PC-3 (cell line): ENCODE results near the gene ANKRD11. TPM values are rescaled to one million over a fixed set of nuclear protein-coding genes. Genes with fewer than 3 reads are reported as not detected.

Experiments
- ATAC-seq: fragments of 200-7000 bp; cut with Tn5 transposase; 2 replicates; pipeline ENCODE4 v1.9.1; 2020; ENCODE audit warnings: mild to moderate bottlenecking, moderate library complexity
- BruUV-seq: library from RNA; stranded (reverse); fragments of 400-500 nt; replicated peaks from 2 replicates; lab custom pipeline; 2021; lab: Mats Ljungman, UMichigan
- CTCF ChIA-PET: fragments of 300-600 bp; sonication (Branson Sonifier 250); formaldehyde crosslinking; loops from one replicate; lab custom pipeline; 2022; ENCODE audit warnings: antibody characterized with exemption; lab: Charles Lee
- POLR2A ChIA-PET: fragments of 300-600 bp; sonication (Branson Sonifier 250); formaldehyde crosslinking; loops from one replicate; lab custom pipeline; 2022; ENCODE audit warnings: antibody characterized with exemption; ENCODE audit not compliant: unreplicated experiment; lab: Charles Lee
- DNase-seq: peaks from one replicate; pipeline ENCODE4 v3.0.0-alpha.2; 2015
- H2AFZ ChIP-seq: fragments of 300-600 bp; sonication (generic); 2 replicates; pipeline ENCODE4 v1.6.0; 2016; ENCODE audit warnings: antibody characterized with exemption, low read length
- H3F3A ChIP-seq: fragments of 300-600 bp; sonication (generic); one replicate; pipeline ENCODE4 v1.6.0; 2017; ENCODE audit warnings: antibody characterized with exemption, low read length, control low read depth, mild to moderate bottlenecking; ENCODE audit not compliant: unreplicated experiment
- H3K27ac ChIP-seq: fragments of 300-600 bp; sonication (generic); 2 replicates; pipeline ENCODE4 v1.5.1; 2016; ENCODE audit warnings: mild to moderate bottlenecking, low read length
- H3K27me3 ChIP-seq: fragments of 300-600 bp; sonication (generic); 2 replicates; pipeline ENCODE4 v1.6.1; 2016; ENCODE audit warnings: low read length, mixed read lengths
- H3K36me3 ChIP-seq: fragments of 300-600 bp; sonication (generic); 2 replicates; pipeline ENCODE4 v1.6.1; 2016; ENCODE audit warnings: low read depth, mixed run types, low read length, mixed read lengths
- H3K4me1 ChIP-seq: fragments of 300-600 bp; sonication (generic); 2 replicates; pipeline ENCODE4 v1.5.1; 2016; ENCODE audit warnings: low read length; ENCODE audit not compliant: insufficient read depth
- H3K4me2 ChIP-seq: fragments of 300-600 bp; sonication (generic); 2 replicates; pipeline ENCODE4 v1.6.0; 2016; ENCODE audit warnings: low read length
- H3K4me3 ChIP-seq: fragments of 300-600 bp; sonication (generic); 2 replicates; pipeline ENCODE4 v1.5.1; 2016; ENCODE audit warnings: mild to moderate bottlenecking, low read length, mixed read lengths
- H3K79me2 ChIP-seq: fragments of 300-600 bp; sonication (generic); 2 replicates; pipeline ENCODE4 v1.6.1; 2017; ENCODE audit warnings: low read length, mixed read lengths
- H3K9ac ChIP-seq: fragments of 300-600 bp; sonication (generic); 2 replicates; pipeline ENCODE4 v1.6.0; 2016; ENCODE audit warnings: mild to moderate bottlenecking, low read length
- H3K9me2 ChIP-seq: fragments of 300-600 bp; sonication (generic); replicated peaks from 2 replicates; pipeline ENCODE4 v1.6.1; 2016; ENCODE audit warnings: mixed run types, low read length, mixed read lengths
- H3K9me3 ChIP-seq: fragments of 300-600 bp; sonication (generic); 2 replicates; pipeline ENCODE4 v1.6.1; 2016; ENCODE audit warnings: low read length, mixed read lengths
- H4K20me1 ChIP-seq: fragments of 300-600 bp; sonication (generic); 2 replicates; pipeline ENCODE4 v1.6.1; 2016; ENCODE audit warnings: low read length, mixed read lengths
- CTCF ChIP-seq: fragments of 300-600 bp; sonication (generic); conservative IDR thresholded peaks from 2 replicates; pipeline ENCODE4 v1.5.1; 2017; ENCODE audit warnings: antibody characterized with exemption, low read depth, mild to moderate bottlenecking, low read length
- EZH2 ChIP-seq: fragments of 300-600 bp; sonication (generic); IDR thresholded peaks from one replicate; pipeline ENCODE4 v1.6.1; 2017; ENCODE audit warnings: antibody characterized with exemption, mild to moderate bottlenecking, low read length; ENCODE audit not compliant: unreplicated experiment
- EZH2phosphoT487 ChIP-seq: fragments of 300-600 bp; sonication (generic); IDR thresholded peaks from 2 replicates; pipeline ENCODE4 v1.6.1; 2018; ENCODE audit warnings: mild to moderate bottlenecking, antibody characterized with exemption, low read length, borderline replicate concordance
- intact Hi-C: fragments of 100-400 bp; cut with micrococcal nuclease; formaldehyde crosslinking; loops from 2 replicates; pipeline ENCODE4 v1.9.0; 2023
- total RNA-seq: library from RNA; depleted of rRNA; stranded (reverse); fragments of >200 nt; gene quantifications from 2 replicates; pipeline ENCODE4 v1.2.3, GENCODE V29; 2014

ANKRD11 gene
- total RNA-seq, 1 experiment from 2014 or later: 65.0 TPM

DNA sequence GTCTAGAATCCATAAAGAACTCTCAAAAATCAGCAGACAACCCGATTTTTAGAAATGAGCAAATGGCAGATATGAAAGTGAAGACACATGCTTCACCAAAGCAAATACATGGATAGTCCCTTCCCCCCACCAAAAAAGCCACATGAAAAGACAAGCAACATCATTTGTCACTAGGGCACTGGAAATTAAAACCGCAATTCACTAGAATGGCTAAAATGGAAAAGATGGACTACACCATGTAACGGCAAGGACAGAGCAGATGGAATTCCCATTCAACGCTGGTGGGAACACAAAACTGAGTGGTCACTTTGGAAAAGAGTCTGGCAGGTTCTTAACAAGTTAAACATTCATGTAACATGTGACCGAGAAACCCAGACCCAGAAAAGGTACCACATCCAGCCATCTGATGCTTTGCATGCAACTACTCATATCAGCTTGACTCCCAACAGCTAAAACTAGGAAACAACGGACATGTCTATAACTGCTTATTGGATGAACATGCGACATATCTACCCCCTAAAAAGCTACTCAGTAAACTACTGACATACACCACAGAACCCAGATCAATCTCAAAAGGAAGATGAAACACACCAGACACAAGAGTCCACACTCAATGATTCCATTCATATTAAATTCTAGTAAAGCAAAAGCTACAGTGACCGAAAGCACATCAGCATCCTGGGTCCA, 140.3 kb downstream of the ANKRD11 start:
- DNase-seq (no peak), ATAC-seq (no peak)
- Histone ChIP-seq H4K20me1 (peaks cover 12% of the 10 kb centered on the region; the same call in 1 of the 2 replicates), H3K9me3 (no peaks in the 10 kb centered on the region), H3K27ac (no peak overlapping the region), H3K36me3 (no peaks in the 10 kb centered on the region; the same call in 1 of the 2 replicates), H2AFZ (no peak overlapping the region), H3K9me2 (no peaks in the 10 kb centered on the region), H3F3A (no peaks in the 10 kb centered on the region), H3K4me1 (peaks cover 6% of the 10 kb centered on the region; the same call in 1 of the 2 replicates), H3K9ac (no peak overlapping the region), H3K4me3 (no peak overlapping the region), H3K27me3 (no peaks in the 10 kb centered on the region), H3K79me2 (peaks cover 99% of the 10 kb centered on the region), H3K4me2 (no peak overlapping the region)
- intact Hi-C loops: no loop called here
- ChIA-PET POLR2A (no interaction called here), CTCF (no interaction called here)
- no peak for TF ChIP-seq CTCF
- no peak for TF ChIP-seq EZH2
- TF ChIP-seq EZH2phosphoT487: no peak
- no TSS peak for BruUV-seq

DNA sequence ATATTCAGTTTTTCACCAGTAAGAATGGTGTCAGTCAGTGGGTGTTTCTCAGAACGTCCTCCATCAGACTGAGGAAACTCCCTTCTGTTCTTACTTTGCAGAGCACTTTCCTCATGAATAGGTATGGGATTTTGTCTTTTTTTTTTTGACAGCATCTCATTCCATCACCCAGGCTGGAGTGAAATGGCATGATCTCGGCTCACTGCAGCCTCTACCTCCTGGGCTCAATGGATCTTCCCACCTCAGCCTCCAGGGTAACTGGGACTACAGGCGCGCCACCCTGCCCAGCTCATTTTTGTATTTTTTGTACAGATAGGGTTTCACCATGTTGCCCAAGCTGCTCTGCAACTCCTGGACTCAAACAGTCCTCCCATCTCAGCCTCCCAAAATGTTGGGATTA, 142.6 kb downstream of the ANKRD11 start:
- Histone ChIP-seq H3K4me3 (no peak overlapping the region), H3F3A (no peaks in the 10 kb centered on the region), H3K79me2 (peaks cover 94% of the 10 kb centered on the region), H3K4me1 (peaks cover 23% of the 10 kb centered on the region), H3K9me3 (no peaks in the 10 kb centered on the region), H3K36me3 (no peaks in the 10 kb centered on the region; the same call in 1 of the 2 replicates), H3K9ac (no peak overlapping the region), H3K27me3 (no peaks in the 10 kb centered on the region), H4K20me1 (peaks cover 16% of the 10 kb centered on the region; the same call in 1 of the 2 replicates), H3K4me2 (no peak overlapping the region), H2AFZ (no peak overlapping the region), H3K27ac (no peak overlapping the region), H3K9me2 (no peaks in the 10 kb centered on the region)
- POLR2A ChIA-PET: no interaction called here
- ATAC-seq (no peak), DNase-seq (no peak)
- intact Hi-C loops: no loop called here
- CTCF ChIA-PET: no interaction called here
- BruUV-seq: no TSS peak
- no peak for TF ChIP-seq EZH2phosphoT487
- TF ChIP-seq EZH2: no peak
- no peak for TF ChIP-seq CTCF

- TF ChIP-seq EZH2 (no peak), EZH2phosphoT487 (no peak), CTCF (no peak)
- Histone ChIP-seq H3K4me1 (peaks cover 26% of the 10 kb centered on the region), H3K9me3 (no peaks in the 10 kb centered on the region), H3K27me3 (no peaks in the 10 kb centered on the region), H3K4me3 (no peak overlapping the region), H3K36me3 (no peaks in the 10 kb centered on the region; the same call in 1 of the 2 replicates), H3K9me2 (no peaks in the 10 kb centered on the region), H3K9ac (no peak overlapping the region), H2AFZ (no peak overlapping the region), H3K27ac (no peak overlapping the region), H3K79me2 (peaks cover 94% of the 10 kb centered on the region), H4K20me1 (peaks cover 21% of the 10 kb centered on the region; the same call in 1 of the 2 replicates), H3F3A (no peaks in the 10 kb centered on the region), H3K4me2 (no peak overlapping the region)
- ChIA-PET CTCF (no interaction called here), POLR2A (interaction anchor here (0.6 kb wide), 1 partner anchor 13 kb away, joined by 3 read pairs; no protein-coding TSS in a partner anchor)
- ATAC-seq (no peak), DNase-seq (no peak)
- intact Hi-C loops: no loop called here
- BruUV-seq: no TSS peak
These were observed 143.5 kb downstream of the ANKRD11 start for GRCh38 chr16:89346869-89347268.
